GM12878 (cell line): ENCODE results near the gene ABCD3. TPM values are rescaled to one million over a fixed set of nuclear protein-coding genes. Genes with fewer than 3 reads are reported as not detected.

Source experiments
- ATAC-seq: fragments of 200-7000 bp; cut with Tn5 transposase; 3 replicates; pipeline ENCODE4 v1.9.1; 2020; ENCODE audit warnings: mild to moderate bottlenecking, moderate library complexity
- BruUV-seq: library from RNA; stranded (reverse); fragments of 400-500 nt; replicated peaks from 2 replicates; lab custom pipeline; 2021; lab: Mats Ljungman, UMichigan
- CTCF ChIA-PET: fragments of 300-600 bp; sonication (Branson Sonifier 250); formaldehyde crosslinking; extraction: SDS; loops from one replicate; lab custom pipeline; 2021; ENCODE audit warnings: inconsistent platforms; lab: Yijun Ruan, JAX
- POLR2A ChIA-PET: fragments of 350-600 bp; formaldehyde crosslinking; extraction: SDS; loops from one replicate; lab custom pipeline; 2021; ENCODE audit warnings: inconsistent platforms; lab: Charles Lee
- RAD21 ChIA-PET: fragments of 300-600 bp; sonication (Branson Sonifier 250); formaldehyde crosslinking; loops from one replicate; lab custom pipeline; 2023; ENCODE audit warnings: antibody characterized with exemption; ENCODE audit not compliant: unreplicated experiment; lab: Charles Lee
- SMC1A ChIA-PET: fragments of 300-600 bp; sonication (Branson Sonifier 250); formaldehyde crosslinking; loops from one replicate; lab custom pipeline; 2023; ENCODE audit not compliant: unreplicated experiment, uncharacterized antibody; lab: Charles Lee
- DNase-seq: peaks from one replicate; pipeline ENCODE4 v3.0.0-alpha.2; 2011; ENCODE audit warnings: low read depth, low spot score
- FAIRE-seq: peaks from 3 replicates; lab custom pipeline; 2011; peaks lifted over from hg19 to GRCh38; lab: Jason Lieb, UNC
- H2AFZ ChIP-seq: 2 replicates; pipeline ENCODE4 v1.6.0; 2011; ENCODE audit warnings: low read depth, low read length, control low read depth; ENCODE audit not compliant: control insufficient read depth
- H3K27ac ChIP-seq: 2 replicates; pipeline ENCODE4 v1.5.1; 2011; ENCODE audit warnings: control low read depth; ENCODE audit not compliant: control insufficient read depth, insufficient read depth
- H3K27me3 ChIP-seq, 2 experiments: replicated peaks in 1 of 2; 2 replicates each; pipeline versions ENCODE4 v1.6.0 to v1.6.1; 2011; ENCODE audit warnings: low read length in 1 of 2; ENCODE audit not compliant: control insufficient read depth in 2 of 2, insufficient read depth in 2 of 2
- H3K36me3 ChIP-seq, 2 experiments: 2 replicates each; pipeline ENCODE4 v1.5.1; 2011; ENCODE audit warnings: low read length in 1 of 2; ENCODE audit not compliant: control insufficient read depth in 2 of 2, insufficient read depth in 2 of 2
- H3K4me1 ChIP-seq: 2 replicates; pipeline ENCODE4 v1.6.1; 2011; ENCODE audit warnings: mild to moderate bottlenecking, low read length, moderate library complexity, mixed read lengths; ENCODE audit not compliant: control insufficient read depth, insufficient read depth
- H3K4me2 ChIP-seq: 2 replicates; pipeline ENCODE4 v1.6.0; 2011; ENCODE audit warnings: control low read depth; ENCODE audit not compliant: control insufficient read depth, insufficient read depth
- H3K4me3 ChIP-seq: fragments of 200-600 bp; sonication (generic); 2 replicates; pipeline ENCODE4 v1.5.1; 2016
- H3K79me2 ChIP-seq: 2 replicates; pipeline ENCODE4 v1.6.0; 2011; ENCODE audit warnings: low read length; ENCODE audit not compliant: control insufficient read depth, insufficient read depth
- H3K9ac ChIP-seq: 2 replicates; pipeline ENCODE4 v1.8.0; 2011; ENCODE audit warnings: low read length, control low read depth, mixed read lengths; ENCODE audit not compliant: control insufficient read depth, insufficient read depth
- H3K9me3 ChIP-seq: replicated peaks from 3 replicates; pipeline ENCODE4 v1.5.1; 2011; ENCODE audit warnings: mild to moderate bottlenecking, low read length; ENCODE audit not compliant: control insufficient read depth, insufficient read depth
- H4K20me1 ChIP-seq: 2 replicates; pipeline ENCODE4 v1.6.0; 2011; ENCODE audit not compliant: control insufficient read depth, insufficient read depth
- CBX5 ChIP-seq: sonication (generic); IDR thresholded peaks from 2 replicates; pipeline ENCODE4 v1.6.1; 2016; ENCODE audit warnings: low read depth, moderate library complexity, mild to moderate bottlenecking, inconsistent platforms
- EP300 ChIP-seq, 2 experiments: fragments of 150-350 bp in 1 of 2; IDR thresholded peaks; 2 replicates each; pipeline ENCODE4 v1.6.1; 2011 to 2012; ENCODE audit warnings: low read depth in 2 of 2, low read length in 2 of 2, borderline replicate concordance in 1 of 2, improper control_type of control experiment in 1 of 2, inconsistent platforms in 1 of 2; ENCODE audit not compliant: control insufficient read depth in 1 of 2
- MEF2A ChIP-seq: IDR thresholded peaks from 2 replicates; pipeline ENCODE4 v1.6.1; 2011; ENCODE audit warnings: low read depth, mild to moderate bottlenecking, low read length, moderate library complexity; ENCODE audit not compliant: insufficient read depth
- NBN ChIP-seq: fragments of 450-650 bp; IDR thresholded peaks from 2 replicates; pipeline ENCODE4 v1.6.1; 2016
- NFXL1 ChIP-seq: fragments of 450-650 bp; IDR thresholded peaks from 2 replicates; pipeline ENCODE4 v1.6.1; 2017; ENCODE audit warnings: antibody characterized with exemption, mild to moderate bottlenecking, borderline replicate concordance
- POLR2A ChIP-seq: IDR thresholded peaks from 2 replicates; pipeline ENCODE4 v1.6.1; 2011; ENCODE audit warnings: low read depth, mild to moderate bottlenecking, low read length
- SREBF2 ChIP-seq: IDR thresholded peaks from 2 replicates; pipeline ENCODE4 v1.6.1; 2012; ENCODE audit warnings: mild to moderate bottlenecking, low read length
- WGBS: methylation state at CpG from one replicate; pipeline ENCODE4 v1.1.6; 2016; ENCODE audit warnings: low lambda C conversion rate; ENCODE audit not compliant: insufficient replicate concordance, insufficient coverage; ENCODE audit errors: missing lambda C conversion rate; 5-methylcytosine and 5-hydroxymethylcytosine counted together
- in situ Hi-C: fragments of 300-500 bp; cut with MboI; formaldehyde crosslinking; loops from 9 replicates; pipeline ENCODE4 v1.14.3; 2018; ENCODE audit warnings: mixed read lengths
- intact Hi-C: fragments of 100-400 bp; cut with micrococcal nuclease; formaldehyde crosslinking; loops from one replicate; pipeline ENCODE4 v1.14.2; 2022; ENCODE audit not compliant: unreplicated experiment
- polyA plus RNA-seq, 11 experiments: library from polyadenylated mRNA; depleted of rRNA in 4 of 11; unstranded in 6 of 11; stranded (reverse) in 5 of 11; fragments of >200 nt; fragmentation: Nextera tagmentation in 4 of 11; fragmentation: Illumina TruSeq in 1 of 11; extraction: Ambion mirVana in 4 of 11; extraction: Trizol in 1 of 11; gene quantifications; 1 replicate in 1 of 11; 2 replicates in 10 of 11; pipeline versions ENCODE4 v1.2.1 to v1.2.3, GENCODE V29; 2011 to 2016; ENCODE audit warnings: inconsistent platforms in 2 of 11, missing spikeins in 2 of 11, low read depth in 1 of 11
- total RNA-seq, 4 experiments: library from RNA; depleted of rRNA in 3 of 4; stranded (reverse); fragments of >200 nt in 3 of 4; fragmentation: Illumina TruSeq in 1 of 4; extraction: Trizol in 1 of 4; gene quantifications; 2 replicates each; pipeline versions ENCODE4 v1.2.1 to v1.2.3, GENCODE V29; 2013 to 2021
- TF ChIP-seq, protein P1 (sequence below): fragments of 450-650 bp; IDR thresholded peaks from 2 replicates; pipeline ENCODE4 v1.6.1; 2016; ENCODE audit warnings: mild to moderate bottlenecking

The ABCD3 gene
- total and polyA plus RNA-seq, 10 of the 15 experiments (the other 5 are each of a cell fraction or from before 2014, with no cell fraction given): 15.1 to 40.2 (median 24.1) TPM

DNA sequence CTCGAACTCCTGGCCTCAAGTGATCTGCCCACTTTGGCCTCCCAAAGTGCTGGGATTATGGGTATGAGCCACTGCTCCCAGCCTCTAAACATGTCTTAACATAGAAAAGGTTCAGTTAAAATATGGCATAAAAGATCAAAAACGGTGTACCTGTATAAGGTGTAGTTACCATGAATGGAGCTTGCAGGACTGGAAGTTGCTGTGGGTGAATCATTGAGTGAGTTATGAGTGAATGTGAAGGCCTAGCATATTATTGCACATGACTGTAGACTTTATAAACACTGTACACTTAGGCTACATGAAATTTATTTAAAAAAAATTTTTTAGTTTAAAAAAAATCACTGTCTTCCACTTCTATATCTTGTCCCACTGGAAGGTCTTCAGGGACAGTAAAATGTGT is 15.7 kb downstream of the ABCD3 start:
- ChIA-PET CTCF (interaction anchor here (0.7 kb wide), 1 partner anchor 30 kb away, joined by 5 read pairs; no protein-coding TSS in a partner anchor), POLR2A (no interaction called here), SMC1A (interaction anchor here (1.1 kb wide), 1 partner anchor 30 kb away, joined by 3 read pairs; no protein-coding TSS in a partner anchor), RAD21 (no interaction called here)
- no peak for ATAC-seq
- H3K27ac ChIP-seq: no peak overlapping the region
- intact Hi-C loops: no loop called here
- peaks cover 1% of the 10 kb centered on the region; the same call in 1 of the 3 replicates for H3K9me3 ChIP-seq
- no peak overlapping the region for H3K9ac ChIP-seq
- BruUV-seq: no TSS peak
- H3K79me2 ChIP-seq: no peaks in the 10 kb centered on the region
- no peak overlapping the region for H3K4me2 ChIP-seq
- FAIRE-seq: no peak
- 97% methylated on average over 2 of the region's 2 CpGs for WGBS
- no peaks in the 10 kb centered on the region for H3K36me3 ChIP-seq
- no peaks in the 10 kb centered on the region for H4K20me1 ChIP-seq
- no peak for TF ChIP-seq SREBF2
- no peak for TF ChIP-seq NFXL1
- TF ChIP-seq POLR2A: no peak
- no peak for TF ChIP-seq NBN
- TF ChIP-seq CBX5: no peak
- no peak for TF ChIP-seq EP300 (IDR thresholded peaks at IDR 0.05; ENCODE audit: borderline replicate concordance in 1 of 2, control insufficient read depth in 1 of 2, low read depth in 2 of 2, low read length in 2 of 2)
- TF ChIP-seq, all 136 proteins: peak for 0
- H2AFZ ChIP-seq: no peak overlapping the region
- no peak for DNase-seq
- H3K27me3 ChIP-seq: no peaks in the 10 kb centered on the region
- H3K4me1 ChIP-seq: no peaks in the 10 kb centered on the region
- no peak overlapping the region for H3K4me3 ChIP-seq
- in situ Hi-C loops: no loop called here

DNA sequence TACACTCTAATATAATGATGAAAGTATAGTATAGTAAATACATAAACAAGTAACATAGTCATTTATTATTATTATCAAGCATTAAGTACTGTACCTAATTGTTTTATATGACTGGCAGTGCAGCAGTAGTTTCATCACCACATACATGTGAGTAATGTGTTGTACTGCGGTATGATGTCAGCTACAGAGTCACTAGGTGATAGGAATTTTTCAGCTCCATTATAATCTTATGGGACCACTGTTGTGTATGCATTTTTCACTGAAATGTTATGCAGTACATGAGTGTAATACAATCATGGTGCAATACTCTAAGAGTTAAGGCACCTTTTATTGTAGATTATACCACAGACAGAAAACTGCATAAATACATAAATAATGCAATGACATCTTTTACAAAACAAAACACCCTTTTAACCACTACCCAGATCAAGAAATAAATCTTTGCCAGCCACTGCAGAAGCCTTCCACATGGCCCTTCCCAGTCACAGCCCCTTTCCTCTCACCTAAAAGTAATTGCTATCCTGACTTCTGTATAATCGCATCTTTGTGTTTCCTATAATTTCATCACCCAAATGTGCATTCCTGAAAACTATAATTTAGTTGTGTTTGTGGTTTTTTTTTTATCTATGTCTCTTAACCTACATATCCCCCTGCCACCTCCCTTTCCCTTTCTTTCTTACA is 16.3 kb downstream of the ABCD3 start:
- Histone ChIP-seq H3K9me3 (peaks cover 1% of the 10 kb centered on the region; the same call in 1 of the 3 replicates), H3K4me1 (no peaks in the 10 kb centered on the region), H2AFZ (no peak overlapping the region), H3K4me3 (no peak overlapping the region), H3K36me3 (no peaks in the 10 kb centered on the region), H4K20me1 (no peaks in the 10 kb centered on the region), H3K4me2 (no peak overlapping the region), H3K27me3 (no peaks in the 10 kb centered on the region), H3K79me2 (no peaks in the 10 kb centered on the region), H3K9ac (no peak overlapping the region), H3K27ac (no peak overlapping the region)
- intact Hi-C loops (no loop called here), in situ Hi-C loops (no loop called here)
- 95% methylated on average over 2 of the region's 2 CpGs for WGBS
- CTCF ChIA-PET: no interaction called here
- no TSS peak for BruUV-seq
- no peak for FAIRE-seq
- RAD21 ChIA-PET: no interaction called here
- no peak for DNase-seq
- POLR2A ChIA-PET: no interaction called here
- ATAC-seq: no peak
- TF ChIP-seq MEF2A: no peak
- TF ChIP-seq, protein P1, sequence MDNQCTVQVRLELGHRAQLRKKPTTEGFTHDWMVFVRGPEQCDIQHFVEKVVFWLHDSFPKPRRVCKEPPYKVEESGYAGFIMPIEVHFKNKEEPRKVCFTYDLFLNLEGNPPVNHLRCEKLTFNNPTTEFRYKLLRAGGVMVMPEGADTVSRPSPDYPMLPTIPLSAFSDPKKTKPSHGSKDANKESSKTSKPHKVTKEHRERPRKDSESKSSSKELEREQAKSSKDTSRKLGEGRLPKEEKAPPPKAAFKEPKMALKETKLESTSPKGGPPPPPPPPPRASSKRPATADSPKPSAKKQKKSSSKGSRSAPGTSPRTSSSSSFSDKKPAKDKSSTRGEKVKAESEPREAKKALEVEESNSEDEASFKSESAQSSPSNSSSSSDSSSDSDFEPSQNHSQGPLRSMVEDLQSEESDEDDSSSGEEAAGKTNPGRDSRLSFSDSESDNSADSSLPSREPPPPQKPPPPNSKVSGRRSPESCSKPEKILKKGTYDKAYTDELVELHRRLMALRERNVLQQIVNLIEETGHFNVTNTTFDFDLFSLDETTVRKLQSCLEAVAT: no peak
- SMC1A ChIA-PET: interaction anchor here (1.1 kb wide), 1 partner anchor 29 kb away, joined by 3 read pairs; no protein-coding TSS in a partner anchor
